ENCODE measurements around the gene TLE5.
"Not testable (repeated sequence)": the region's sequence is repeated elsewhere in the genome, so short reads cannot be mapped to it uniquely, and the experiment has no call there.

Gene TLE5

GRCh38 chr19:3020321-3020960 is 41.9 kb downstream of the TLE5 start:
- no peak for DNase-seq

- no peak for DNase-seq
These were observed 43.0 kb downstream of the TLE5 start for GRCh38 chr19:3019211-3019854.

GRCh38 chr19:3017923-3018322 is 44.4 kb downstream of the TLE5 start:
- DNase-seq, result no peak

- DNase-seq, result no peak
These were observed 46.9 kb downstream of the TLE5 start for GRCh38 chr19:3015126-3016057.

GRCh38 chr19:3014135-3014534 is 48.2 kb downstream of the TLE5 start:
- DNase-seq, result no peak

GRCh38 chr19:3013263-3013725 is 49.0 kb downstream of the TLE5 start:
- no peak for DNase-seq

- DNase-seq, result no peak
These were observed 49.6 kb downstream of the TLE5 start for GRCh38 chr19:3012621-3013262.

GRCh38 chr19:3012059-3012458 is 50.2 kb downstream of the TLE5 start:
- DNase-seq, result not testable (repeated sequence)

GRCh38 chr19:3010871-3011270 is 51.4 kb downstream of the TLE5 start:
- DNase-seq, result no peak

GRCh38 chr19:3008994-3009393 is 53.3 kb downstream of the TLE5 start:
- no peak for DNase-seq

GRCh38 chr19:3007975-3008374 is 54.3 kb downstream of the TLE5 start:
- DNase-seq, result no peak

- DNase-seq, result no peak
These were observed 56.1 kb downstream of the TLE5 start for GRCh38 chr19:3006075-3006767.

- no peak for DNase-seq
These were observed 57.0 kb downstream of the TLE5 start for GRCh38 chr19:3005345-3005744.

GRCh38 chr19:3004522-3004921 is 57.8 kb downstream of the TLE5 start:
- DNase-seq, result no peak

- no peak for DNase-seq
These were observed 59.2 kb downstream of the TLE5 start for GRCh38 chr19:3003046-3003445.

Measured in fibroblast of skin of right biceps (primary cell).